ENCODE data around the gene GPR137. TPM values are rescaled to one million over a fixed set of nuclear protein-coding genes. Genes with fewer than 3 reads are reported as not detected.
A peak's percentile ranks its signal among the peaks of the same experiment; 100 is the strongest.
"Not testable (repeated sequence)": the region's sequence is repeated elsewhere in the genome, so short reads cannot be mapped to it uniquely, and the experiment has no call there.

The GPR137 gene, protein sequence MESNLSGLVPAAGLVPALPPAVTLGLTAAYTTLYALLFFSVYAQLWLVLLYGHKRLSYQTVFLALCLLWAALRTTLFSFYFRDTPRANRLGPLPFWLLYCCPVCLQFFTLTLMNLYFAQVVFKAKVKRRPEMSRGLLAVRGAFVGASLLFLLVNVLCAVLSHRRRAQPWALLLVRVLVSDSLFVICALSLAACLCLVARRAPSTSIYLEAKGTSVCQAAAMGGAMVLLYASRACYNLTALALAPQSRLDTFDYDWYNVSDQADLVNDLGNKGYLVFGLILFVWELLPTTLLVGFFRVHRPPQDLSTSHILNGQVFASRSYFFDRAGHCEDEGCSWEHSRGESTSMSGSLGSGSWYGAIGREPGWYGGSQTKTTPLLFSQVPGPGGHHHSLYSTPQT
- 23.9 and 36.5 TPM in 2 replicates for total RNA-seq (2014; rRNA removed; shearing (Covaris generic))

DNA sequence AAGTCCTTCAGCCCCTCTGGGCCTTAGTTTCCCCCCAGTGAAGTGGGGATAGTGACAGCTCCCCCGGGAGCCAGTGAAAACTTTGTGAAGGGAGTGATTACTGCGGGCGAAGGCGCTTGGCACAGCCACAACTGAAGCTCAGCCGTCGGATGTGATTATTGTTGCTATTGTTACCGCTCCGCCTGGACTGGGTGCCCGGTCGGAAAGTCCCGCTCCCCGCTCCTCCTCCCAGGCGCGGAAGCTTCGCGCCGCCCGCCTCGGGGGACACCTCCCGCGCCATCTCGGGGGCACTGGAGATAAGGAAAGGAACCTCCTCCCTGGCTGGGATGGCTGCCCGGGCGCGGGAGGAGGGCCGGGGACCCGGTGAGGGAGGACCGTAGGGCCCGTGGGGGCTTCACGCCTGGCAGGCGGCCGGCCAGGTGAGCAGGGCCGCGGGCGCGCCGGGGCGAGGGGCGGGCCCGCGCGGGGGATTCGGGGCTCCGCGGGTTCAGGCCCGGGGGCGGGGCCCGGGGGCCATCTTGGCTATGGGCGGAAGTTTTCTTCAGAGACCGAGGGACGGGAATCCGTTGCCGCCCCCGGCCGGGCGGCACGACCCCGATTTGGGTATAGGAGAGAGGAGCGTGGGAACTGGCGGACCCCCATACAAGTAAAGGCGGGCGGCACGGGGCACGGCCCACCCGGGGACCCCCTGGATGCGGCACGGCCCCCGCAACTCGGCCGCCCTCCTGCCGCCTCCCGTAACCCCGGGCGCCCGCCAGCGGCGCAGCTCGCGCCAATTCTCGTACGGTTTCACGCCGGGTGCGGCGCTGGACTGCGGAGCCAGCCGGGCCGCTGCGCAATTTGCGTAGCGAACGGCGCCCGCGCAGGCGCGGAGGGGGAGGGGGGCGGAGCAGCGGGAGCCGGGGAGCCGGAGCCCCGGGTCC lies at the start of gene GPR137:
Gene GPR137 (plus strand): TSS at position 887 of the 923 bp plus-strand sequence. CDS start 677 bp downstream, outside the sequence.
- peak; percentile 85 for DNase-seq (ENCODE audit: low spot score)

DNA sequence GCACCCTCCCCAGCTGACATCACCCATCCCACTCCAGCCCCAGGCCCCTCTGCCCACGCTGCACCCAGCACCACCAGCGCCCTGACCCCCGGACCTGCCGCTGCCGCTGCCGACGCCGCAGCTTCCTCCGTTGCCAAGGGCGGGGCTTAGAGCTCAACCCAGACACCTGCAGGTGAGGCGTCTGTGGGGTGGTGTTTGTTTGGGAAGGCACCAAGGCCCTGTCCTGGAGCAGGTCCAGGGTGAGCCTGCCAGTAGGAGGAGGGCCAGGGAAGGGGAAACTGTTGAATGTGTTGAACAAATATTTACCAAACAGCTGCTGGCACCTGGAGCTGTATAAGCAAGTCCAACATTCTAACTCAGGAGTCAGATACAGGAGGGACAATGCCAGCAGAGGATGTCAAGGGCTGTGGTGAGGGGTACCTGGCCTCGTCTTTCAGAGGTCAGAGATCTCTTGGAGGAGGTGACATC lies 48.1 kb upstream of the GPR137 start:
- DNase-seq (ENCODE audit: low spot score) = peak; percentile 98

DNA sequence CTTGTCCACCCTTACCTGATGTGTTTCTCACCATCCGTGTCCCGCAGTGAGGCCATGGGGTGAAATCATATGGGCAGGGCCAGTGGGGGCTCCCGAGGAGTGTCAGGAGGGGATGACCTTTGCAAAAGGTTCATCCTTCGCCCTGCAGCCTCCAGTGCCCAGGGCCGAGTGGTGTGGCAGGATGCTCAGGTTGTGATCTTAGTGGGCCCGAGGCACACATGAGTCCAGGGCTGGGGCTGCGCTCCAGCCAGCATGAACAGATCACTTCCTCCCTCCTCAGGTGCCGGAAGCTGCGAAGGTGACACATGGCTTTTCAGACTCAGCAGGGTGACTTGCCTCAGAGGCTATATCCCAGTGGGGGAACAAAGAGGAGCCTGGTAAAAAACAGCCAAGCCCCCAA lies 47.6 kb upstream of the GPR137 start:
- no peak for DNase-seq (ENCODE audit: low spot score)

DNA sequence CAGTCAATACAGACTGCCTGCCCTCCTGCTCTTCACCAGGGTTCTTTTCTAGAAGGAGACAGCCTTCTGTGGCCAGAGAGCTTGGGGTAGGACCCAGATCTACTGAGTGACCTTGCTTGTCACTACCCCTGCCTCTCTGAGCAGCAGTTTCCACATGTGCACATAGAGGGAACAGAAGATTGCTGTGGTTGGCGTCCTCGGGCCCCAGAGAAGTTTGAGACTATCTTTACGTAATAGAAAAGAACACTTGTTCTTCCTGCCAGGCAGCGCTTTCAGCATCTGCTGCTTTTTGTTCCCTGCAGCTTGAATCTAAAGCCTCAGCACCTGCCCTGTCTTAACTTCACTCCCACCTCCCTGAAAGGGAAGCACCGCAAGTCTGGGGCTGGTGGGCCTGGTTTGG lies 46.6 kb upstream of the GPR137 start:
- DNase-seq (ENCODE audit: low spot score) = no peak

DNA sequence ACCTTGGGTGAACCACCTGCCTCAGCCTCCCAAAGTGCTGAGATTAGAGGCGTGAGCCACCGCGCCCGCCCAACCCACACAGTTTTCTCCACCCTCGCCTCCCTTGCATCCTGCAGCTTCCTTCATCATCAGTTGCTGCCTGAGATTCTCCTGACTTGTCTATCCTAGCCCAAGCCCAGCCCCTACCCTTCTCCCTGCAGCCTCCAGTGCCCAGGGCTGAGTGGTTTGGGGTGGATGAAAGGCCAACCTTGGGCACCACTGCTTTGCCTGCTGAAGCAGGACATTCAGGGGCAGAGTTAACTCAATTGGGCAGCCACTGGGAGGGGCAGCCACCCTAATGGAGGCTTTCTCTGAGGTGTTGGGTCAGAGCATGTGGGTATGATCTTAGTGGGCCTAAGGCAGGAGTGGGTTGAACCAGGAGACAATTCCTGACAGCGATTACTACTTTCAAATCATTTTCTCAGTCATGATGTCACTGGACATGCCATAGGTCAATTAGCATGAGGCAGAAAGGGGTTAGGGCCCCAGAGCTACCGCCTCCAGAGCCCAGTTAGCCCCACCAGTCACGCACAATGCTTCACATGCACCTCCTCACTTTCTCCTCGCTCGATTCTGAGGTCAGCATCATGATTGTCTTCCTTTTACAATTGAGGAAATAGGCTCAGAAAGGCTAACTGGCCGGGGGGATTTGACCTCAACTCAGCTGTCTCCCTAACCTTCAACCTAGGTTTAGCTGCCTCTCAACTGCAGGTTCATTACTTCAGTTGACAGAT lies 45.8 kb upstream of the GPR137 start:
- no peak for DNase-seq (ENCODE audit: low spot score)

DNA sequence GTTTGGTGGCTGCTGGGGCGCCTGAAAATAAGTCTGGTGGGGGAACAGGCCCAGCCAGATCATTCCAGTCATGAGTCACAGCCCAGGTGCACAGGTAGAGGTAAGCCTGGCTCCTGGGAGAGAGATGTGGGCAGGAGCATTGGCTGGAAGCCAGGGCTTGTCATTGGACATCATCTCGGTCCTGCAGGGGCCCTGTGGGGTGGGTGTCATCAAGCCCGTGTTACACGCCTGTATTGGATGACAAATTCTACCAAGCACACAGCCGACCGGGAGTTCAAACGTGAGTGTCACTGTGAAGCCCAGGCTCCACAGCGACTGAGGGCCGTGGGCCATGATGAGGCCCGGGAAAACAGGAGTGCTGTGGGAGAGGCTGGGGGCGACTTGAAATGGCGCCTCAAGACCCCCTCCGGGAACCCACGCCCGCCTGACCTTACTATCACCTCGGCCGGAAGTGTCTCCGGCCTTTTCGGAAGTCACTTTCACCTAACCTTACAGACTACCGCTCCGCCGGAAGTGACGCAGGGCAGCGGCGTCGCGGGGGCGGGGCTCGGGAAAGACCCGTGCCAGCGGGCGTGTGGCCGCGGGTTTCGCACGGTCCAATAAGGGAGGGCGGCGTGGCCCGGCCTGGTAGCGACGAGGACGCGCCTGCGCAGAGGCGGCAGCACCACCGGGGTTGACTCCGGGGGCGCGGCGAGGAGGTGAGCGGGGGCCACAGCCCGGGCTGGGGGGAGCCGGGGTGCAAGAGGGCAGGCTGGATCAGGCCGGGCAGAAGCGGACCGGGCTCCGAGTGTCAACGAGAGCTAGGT lies 45.0 kb upstream of the GPR137 start, which contains the start of gene FKBP2:
Gene FKBP2 (plus strand): TSS at position 661 of the 806 bp plus-strand sequence. CDS start 1,293 bp downstream, outside the sequence.
- DNase-seq (ENCODE audit: low spot score) = peak; percentile 99

DNA sequence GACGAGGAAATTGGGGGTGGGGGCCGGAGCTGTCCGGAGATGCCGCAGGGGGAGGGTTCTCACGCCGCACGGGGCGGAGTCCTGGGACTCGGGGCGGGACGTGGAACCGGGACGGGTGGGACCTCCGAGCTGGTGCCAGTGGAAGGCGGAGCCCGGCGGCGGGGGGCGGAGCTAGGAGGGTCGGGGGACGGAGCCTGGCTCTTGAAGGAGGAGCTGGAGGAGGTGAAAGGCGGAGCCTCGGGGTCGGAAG lies 44.5 kb upstream of the GPR137 start:
- DNase-seq (ENCODE audit: low spot score) = peak; percentile 100

DNA sequence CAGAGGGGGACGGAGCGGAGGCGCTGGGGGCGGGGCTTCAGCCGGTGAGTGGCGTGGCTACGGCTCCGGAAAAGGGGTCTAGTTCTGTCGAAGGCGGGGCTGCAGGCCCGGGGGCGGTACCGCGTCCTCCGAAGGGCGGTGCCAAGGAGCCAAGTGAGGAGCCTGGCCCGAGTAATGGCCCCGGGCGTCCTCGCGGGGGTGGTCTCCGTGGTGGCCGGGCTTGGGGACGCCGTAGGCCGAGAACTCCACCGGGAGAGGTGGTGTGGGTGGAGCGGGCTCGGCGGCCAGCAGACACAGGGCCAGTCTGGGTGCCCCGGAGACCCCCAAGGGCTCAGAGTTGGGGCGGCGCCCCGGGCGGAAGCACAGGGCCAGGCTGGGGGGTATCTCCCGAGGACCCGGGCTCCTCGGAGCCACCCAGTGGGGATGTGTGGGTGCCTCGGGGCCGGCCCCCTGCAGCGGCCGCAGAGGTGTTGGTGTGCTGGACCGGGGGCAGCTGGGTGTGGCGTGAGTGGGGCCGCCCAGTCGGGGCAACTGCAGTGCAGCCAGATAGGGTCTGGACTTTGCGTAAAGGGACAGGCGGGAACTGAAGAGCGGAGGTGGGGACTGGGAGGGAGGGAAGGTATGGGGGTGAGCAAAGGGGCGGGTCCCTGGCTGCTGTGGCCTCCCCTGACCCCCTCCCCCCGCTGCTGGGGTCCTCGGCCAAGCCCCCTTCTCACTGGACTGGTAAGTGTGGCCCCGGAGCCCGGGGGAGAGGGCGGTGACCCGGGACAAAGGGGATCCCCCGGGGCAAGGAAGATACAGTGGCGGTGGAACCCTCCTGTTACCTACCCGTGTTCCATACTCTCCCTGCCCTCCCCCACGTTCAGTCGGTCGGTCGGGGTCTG lies 43.9 kb upstream of the GPR137 start:
- peak; percentile 46 for DNase-seq (ENCODE audit: low spot score)

DNA sequence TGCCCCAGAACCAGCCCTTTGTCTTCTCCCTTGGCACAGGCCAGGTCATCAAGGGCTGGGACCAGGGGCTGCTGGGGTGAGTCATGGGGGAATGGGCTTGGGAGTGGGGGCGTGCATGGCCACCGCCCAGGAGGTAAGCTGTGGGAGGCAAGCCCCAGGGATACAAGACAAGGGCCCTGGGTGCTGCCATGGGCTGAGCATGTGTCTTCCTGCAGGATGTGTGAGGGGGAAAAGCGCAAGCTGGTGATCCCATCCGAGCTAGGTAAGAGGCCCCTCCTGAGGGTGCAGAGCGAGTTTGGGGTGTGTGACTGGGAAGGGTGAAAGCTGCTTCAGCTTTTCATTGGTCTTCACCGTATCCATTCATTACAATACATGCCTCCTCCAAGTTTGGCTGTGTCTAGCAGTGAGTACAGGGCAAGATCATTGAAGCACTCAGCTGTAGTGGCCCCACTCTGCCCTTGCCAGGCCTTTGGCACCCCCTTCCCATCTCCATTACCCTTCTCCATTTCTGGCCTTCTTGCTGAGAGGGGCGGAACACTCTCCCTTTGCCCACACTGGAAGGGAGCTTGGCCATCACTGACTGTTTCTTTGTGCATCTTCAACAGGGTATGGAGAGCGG lies 42.3 kb upstream of the GPR137 start:
- DNase-seq (ENCODE audit: low spot score) = no peak

DNA sequence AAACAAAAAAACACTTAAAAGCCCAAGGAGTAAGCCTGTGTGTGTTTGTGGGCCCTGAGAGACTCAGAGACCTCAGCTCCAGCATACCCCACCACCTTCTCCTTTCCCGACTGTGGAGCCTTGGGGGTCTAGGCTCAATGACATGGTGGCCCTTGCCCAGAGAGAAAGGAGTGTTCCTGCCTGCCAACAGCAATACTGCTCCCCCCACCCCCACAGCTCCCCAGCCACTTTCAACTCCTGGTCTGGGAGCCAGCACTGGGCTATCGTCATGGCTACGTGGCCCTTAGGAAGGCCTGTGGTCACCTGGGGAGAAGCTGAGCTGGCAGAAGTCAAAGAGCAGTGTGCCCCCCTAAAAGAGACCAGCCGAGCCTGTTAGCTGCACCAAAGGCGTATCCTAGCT lies 41.5 kb upstream of the GPR137 start:
- DNase-seq (ENCODE audit: low spot score) = no peak

DNA sequence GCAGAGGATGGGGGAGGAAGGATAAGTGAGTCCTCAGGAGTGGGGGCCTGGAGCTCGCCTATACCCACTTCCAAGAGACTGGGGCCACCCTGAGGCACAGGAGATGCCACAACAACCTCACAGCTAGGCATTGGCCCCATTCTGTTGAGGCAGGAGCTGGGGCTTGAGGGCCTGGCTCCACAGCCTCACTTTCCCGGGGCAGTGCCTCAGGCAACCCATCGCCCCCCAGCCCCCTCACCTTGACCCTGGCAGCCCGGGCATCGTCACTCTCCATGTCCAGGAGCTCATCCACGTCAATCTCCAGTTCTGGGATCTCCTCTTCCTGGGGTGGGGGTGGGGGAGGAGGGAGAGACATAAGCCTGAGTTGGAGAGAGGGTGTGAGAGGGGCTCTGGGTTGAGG lies 40.7 kb upstream of the GPR137 start:
- no peak for DNase-seq (ENCODE audit: low spot score)

DNA sequence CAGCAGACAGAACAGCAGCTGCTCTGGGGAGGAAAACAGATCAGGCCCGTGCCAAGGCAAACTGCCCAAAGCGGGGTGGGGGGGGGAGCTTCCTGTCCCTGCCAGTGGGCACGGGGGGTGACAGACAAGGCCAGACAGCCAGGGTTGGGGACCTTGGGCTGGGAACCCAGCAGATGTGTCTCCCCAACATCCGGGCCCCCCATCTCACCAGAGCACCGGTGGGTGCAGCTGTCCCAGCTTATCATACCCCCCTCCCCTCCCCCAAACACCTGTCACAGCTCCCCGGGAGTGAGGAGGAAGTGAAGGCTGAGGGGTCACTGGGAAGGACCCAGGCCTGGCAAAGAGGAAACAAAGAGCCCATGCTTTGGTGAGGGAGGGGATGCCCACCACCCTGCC lies 40.2 kb upstream of the GPR137 start:
- no peak for DNase-seq (ENCODE audit: low spot score)

DNA sequence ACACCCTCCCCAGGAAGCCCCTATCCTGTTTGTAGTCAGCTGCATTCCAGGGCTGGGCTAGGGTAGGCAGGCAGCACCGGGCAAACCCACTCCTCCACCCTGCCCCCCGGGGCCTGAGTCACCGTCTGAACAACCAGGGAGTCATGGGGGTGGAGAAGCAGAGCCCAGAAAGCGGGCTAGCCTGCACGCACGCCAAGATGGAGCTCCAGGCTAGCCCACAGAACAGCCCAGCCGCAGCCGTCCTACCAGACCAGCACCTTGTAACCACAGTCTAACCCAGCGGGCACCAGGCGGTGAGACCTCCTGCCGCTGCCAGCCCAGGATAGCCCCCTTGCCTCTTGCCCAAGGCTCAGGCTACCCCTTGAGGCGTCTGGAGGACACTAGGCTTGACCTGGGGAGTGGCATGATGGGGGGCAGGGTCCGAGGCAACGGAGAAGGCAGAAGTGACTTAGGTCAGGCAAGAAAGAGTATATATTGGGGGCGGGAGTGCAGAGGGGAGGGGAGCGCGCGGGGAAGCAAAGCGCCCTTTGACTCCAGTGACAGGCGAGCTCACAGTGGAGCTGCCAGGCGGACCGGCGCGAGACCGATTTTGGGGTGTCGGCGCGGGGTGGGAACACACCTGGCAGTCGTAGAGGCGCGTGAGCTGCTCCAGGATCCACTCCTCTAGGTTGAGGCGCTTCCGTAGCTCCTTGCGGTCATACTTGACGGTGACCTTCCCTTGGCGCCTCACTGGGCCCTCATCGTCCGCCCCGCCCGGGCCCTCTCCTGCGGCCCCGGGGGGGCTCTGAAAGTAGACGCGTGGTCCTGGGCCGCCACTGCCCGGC lies 39.6 kb upstream of the GPR137 start:
- peak; percentile 84 for DNase-seq (ENCODE audit: low spot score)

DNA sequence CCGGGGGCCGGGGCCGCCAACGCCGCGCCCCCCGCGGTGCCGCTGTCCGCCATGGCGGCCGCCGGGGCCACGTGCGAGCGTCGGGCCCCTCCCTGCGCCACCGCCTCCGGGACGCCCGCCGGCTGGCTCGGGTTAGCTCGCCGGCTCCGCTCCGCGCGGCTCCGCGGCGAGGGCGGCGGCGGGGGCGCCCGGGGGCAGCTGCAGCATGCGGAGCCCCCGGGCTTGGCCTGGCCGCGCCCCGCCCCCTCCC lies 39.1 kb upstream of the GPR137 start:
- not testable (repeated sequence) for DNase-seq (ENCODE audit: low spot score)

DNA sequence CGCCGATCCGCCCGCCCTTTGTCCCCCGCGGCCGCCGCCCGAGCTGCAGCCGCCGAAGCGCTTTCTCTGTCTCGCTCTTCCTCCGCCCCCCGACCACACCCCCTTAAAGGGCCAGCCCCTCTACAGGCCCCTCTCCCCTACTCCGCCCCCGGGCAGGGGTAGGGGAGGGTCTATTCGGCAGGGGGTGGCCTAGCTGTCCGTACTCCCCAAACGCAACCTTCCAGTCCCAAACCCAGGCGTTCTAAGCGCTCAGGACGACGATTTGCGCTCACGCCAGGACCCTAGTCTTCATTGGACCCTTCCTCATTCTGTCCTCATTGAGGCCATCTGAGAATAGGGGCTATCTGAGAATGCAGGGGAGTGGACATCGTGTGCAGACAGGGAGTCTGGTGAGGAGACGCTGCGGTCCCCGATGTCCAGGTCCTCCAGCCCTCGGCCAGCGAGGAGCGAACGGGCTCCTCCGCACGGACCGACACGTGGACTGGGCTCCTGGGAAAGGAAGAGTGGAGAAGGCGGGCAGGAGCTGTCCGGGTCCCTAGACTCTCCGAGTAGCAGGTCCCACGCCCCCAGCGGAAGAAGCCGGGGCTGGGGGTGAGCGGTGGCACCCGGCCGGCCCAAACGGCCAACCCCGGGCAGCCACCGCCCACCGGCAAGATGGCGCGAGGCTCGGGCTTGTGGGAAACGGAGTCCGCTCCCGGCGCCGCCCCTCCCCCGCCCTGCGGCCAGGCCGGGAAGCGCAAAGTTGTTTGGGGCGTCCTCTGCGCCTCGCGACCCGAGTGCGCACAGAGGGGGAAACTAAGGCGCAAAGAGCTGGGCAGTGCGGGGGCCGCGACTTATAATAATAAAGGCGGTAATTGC lies 38.5 kb upstream of the GPR137 start, which contains the start of gene PPP1R14B:
Gene PPP1R14B (minus strand): TSS at position 73 of the 858 bp plus-strand sequence. CDS start 270 bp downstream, outside the sequence.
- peak; percentile 90 for DNase-seq (ENCODE audit: low spot score)

DNA sequence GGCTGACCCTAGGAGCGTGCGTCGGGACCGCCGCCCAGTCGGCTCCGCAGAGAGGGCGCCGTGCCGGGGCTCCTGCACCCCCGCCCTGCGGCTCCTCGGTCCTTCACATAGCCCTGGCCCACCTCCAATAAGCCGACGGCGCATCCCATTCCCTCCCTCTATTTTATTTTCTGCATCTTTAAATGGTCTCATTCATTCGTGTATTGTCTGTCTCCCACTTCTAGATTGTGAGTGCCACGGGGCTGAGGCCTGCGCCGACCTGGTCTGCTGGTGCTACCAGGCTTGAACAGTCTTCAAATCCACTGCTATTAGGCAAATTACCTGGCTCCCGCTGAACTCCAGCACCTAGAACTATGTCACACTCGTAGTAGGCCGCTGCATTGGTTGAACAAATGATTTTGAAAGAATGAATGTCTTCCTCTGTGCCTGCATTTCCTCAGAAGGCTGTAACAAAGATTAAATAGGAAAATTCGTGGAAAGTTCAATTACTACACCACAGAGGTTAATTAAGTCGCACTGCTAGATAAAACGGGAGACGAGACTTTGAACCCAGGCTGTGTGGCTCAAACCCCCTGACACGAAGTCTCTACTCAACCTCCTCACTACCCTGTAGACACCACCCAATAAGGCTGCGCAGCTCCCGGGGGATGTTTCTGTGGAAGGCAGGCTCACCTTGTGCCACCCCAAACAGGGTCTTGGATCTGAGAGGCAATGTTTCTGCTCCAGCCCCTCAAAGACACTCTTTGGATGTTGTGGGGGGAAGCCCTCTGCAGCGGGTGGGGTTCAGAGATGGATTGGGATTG lies 37.7 kb upstream of the GPR137 start:
- no peak for DNase-seq (ENCODE audit: low spot score)

DNA sequence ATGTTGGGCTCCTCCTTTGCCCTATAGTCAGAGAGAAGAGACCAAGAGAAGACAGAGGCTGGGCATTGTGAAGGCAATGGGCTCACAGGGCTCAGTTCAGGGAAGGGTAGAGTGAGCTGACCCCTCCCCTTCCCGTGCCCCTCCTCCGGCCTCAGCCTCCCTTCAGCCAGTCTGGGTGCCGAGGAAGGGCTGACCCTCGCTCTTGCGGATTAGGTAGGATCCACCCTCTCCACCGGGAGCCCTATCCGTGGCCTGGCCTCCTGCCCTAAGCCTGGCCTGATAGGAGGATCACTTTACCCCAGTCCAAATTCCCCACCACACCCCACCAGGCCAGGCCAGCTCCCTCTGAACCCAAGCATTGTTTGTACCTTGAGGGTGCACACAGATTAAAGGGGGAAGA lies 37.1 kb upstream of the GPR137 start:
- no peak for DNase-seq (ENCODE audit: low spot score)
